NB4 (cell line): Measurements from ENCODE around the gene LYST.

Experiments used
- DNase-seq: peaks from one replicate; pipeline ENCODE4 v3.0.0; 2010; ENCODE audit warnings: low read depth
- H3K4me3 ChIP-seq: one replicate; pipeline ENCODE4 v1.5.1; 2011; ENCODE audit warnings: mild to moderate bottlenecking, low read depth, low read length, moderate library complexity
- CTCF ChIP-seq: IDR thresholded peaks from one replicate; pipeline ENCODE4 v1.5.1; 2012; ENCODE audit warnings: low read depth, low read length
- MAX ChIP-seq: IDR thresholded peaks from 2 replicates; pipeline ENCODE4 v1.6.1; 2011; ENCODE audit warnings: low read depth, low read length
- MYC ChIP-seq: IDR thresholded peaks from 2 replicates; pipeline ENCODE4 v1.6.1; 2011; ENCODE audit warnings: low read depth, low read length
- POLR2A ChIP-seq: IDR thresholded peaks from 2 replicates; pipeline ENCODE4 v1.6.1; 2011; ENCODE audit warnings: mild to moderate bottlenecking; ENCODE audit not compliant: insufficient read length; ENCODE audit errors: extremely low read depth

Gene LYST

GRCh38 chr1:235859789-235860188 is 6.9 kb downstream of the LYST start:
- no peak for DNase-seq
- no peak overlapping the region for H3K4me3 ChIP-seq
- TF ChIP-seq POLR2A = no peak
- no peak for TF ChIP-seq CTCF
- no peak for TF ChIP-seq MAX
- TF ChIP-seq MYC = no peak

GRCh38 chr1:235858766-235859165 is 7.9 kb downstream of the LYST start:
- no peak for DNase-seq

GRCh38 chr1:235857756-235858155 is 8.9 kb downstream of the LYST start:
- H3K4me3 ChIP-seq = no peak overlapping the region
- no peak for DNase-seq
- TF ChIP-seq MAX (no peak), MYC (no peak), CTCF (no peak), POLR2A (no peak)

More at GRCh38 chr1:235858766-235859165, 7.9 kb downstream of the LYST start:
- H3K4me3 ChIP-seq = no peak overlapping the region
- TF ChIP-seq MAX = no peak
- TF ChIP-seq POLR2A = no peak
- no peak for TF ChIP-seq CTCF
- TF ChIP-seq MYC = no peak

- no peak for DNase-seq
- TF ChIP-seq MYC = no peak
- no peak for TF ChIP-seq CTCF
- no peak for TF ChIP-seq POLR2A
- no peak for TF ChIP-seq MAX
Measured at GRCh38 chr1:235855811-235856429, 10.8 kb downstream of the LYST start.

GRCh38 chr1:235854347-235854746 is 12.4 kb downstream of the LYST start:
- TF ChIP-seq MAX (no peak), MYC (no peak), CTCF (no peak), POLR2A (no peak)
- DNase-seq = peak; percentile 36
- H3K4me3 ChIP-seq = no peak overlapping the region

More at GRCh38 chr1:235855811-235856429, 10.8 kb downstream of the LYST start:
- H3K4me3 ChIP-seq = no peak overlapping the region

- TF ChIP-seq POLR2A = no peak
- no peak for TF ChIP-seq MAX
- no peak for TF ChIP-seq CTCF
- TF ChIP-seq MYC = no peak
- H3K4me3 ChIP-seq = no peak overlapping the region
- no peak for DNase-seq
Measured at GRCh38 chr1:235853653-235854052, 13.1 kb downstream of the LYST start.
